ENCODE measurements around the gene GRIK2. TPM values are rescaled to one million over a fixed set of nuclear protein-coding genes. Genes with fewer than 3 reads are reported as not detected.
"Not testable (repeated sequence)": the region's sequence is repeated elsewhere in the genome, so short reads cannot be mapped to it uniquely, and the experiment has no call there.

GRIK2 gene
- polyA plus RNA-seq, 1 donor, result 3.3 TPM

DNA sequence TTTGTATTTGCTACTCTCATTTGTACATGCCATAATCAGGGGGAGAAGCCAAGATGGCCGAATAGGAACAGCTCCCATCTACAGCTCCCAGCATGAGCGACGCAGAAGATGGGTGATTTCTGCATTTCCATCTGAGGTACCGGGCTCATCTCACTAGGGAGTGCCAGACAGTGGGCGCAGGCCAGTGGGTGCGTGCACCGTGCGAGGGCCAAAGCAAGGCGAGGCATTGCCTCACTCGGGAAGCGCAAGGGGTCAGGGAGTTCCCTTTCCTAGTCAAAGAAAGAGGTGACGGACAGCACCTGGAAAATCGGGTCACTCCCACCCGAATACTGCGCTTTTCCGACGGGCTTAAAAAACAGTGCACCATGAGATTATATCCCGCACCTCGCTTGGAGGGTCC is 694.7 kb downstream of the GRIK2 start:
- WGBS (ENCODE audit: insufficient coverage, low lambda C conversion rate), result no CpG with 5 or more reads among the region's 19 CpGs
- H3K4me1 ChIP-seq (ENCODE audit: control insufficient read depth, insufficient read depth, low read length); H3K4me3 ChIP-seq (ENCODE audit: low read length); H3K9me3 ChIP-seq (ENCODE audit: control insufficient read depth, low read depth, low read length); DNase-seq; H3K36me3 ChIP-seq (ENCODE audit: control insufficient read depth, insufficient read depth, low read length); H3K27me3 ChIP-seq (ENCODE audit: control insufficient read depth, insufficient read depth, low read length); H3K27ac ChIP-seq (ENCODE audit: low read length): not testable (repeated sequence)

DNA sequence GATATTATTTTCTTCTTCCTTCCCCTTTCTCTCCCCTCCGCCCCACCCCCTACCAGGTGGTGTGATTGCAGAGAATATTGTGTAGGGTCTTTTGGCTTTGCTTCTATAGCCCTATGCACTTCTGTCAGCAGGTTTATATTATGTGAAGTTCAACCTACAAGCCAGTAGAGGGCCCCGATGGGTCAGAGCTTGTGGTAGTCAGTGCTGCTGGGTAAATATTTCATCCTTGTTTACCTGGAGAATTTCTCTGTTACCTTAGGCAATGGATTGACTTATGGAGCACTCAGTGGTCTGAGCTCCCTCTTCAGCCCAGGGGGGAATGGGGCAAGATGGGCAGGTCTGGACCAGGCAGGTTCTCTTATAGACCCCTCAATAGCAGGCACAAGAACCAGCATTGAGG is 720.9 kb downstream of the GRIK2 start:
- no peaks in the 10 kb centered on the region for H3K9me3 ChIP-seq (ENCODE audit: control insufficient read depth, low read depth, low read length)
- no peaks in the 10 kb centered on the region for H3K27me3 ChIP-seq (ENCODE audit: control insufficient read depth, insufficient read depth, low read length)
- H3K27ac ChIP-seq (ENCODE audit: low read length), result no peak overlapping the region
- H3K4me1 ChIP-seq (ENCODE audit: control insufficient read depth, insufficient read depth, low read length), result no peaks in the 10 kb centered on the region
- no CpG with 5 or more reads among the region's 2 CpGs for WGBS (ENCODE audit: insufficient coverage, low lambda C conversion rate)
- no peak overlapping the region for H3K4me3 ChIP-seq (ENCODE audit: low read length)
- no peak for DNase-seq
- no peaks in the 10 kb centered on the region for H3K36me3 ChIP-seq (ENCODE audit: control insufficient read depth, insufficient read depth, low read length)

DNA sequence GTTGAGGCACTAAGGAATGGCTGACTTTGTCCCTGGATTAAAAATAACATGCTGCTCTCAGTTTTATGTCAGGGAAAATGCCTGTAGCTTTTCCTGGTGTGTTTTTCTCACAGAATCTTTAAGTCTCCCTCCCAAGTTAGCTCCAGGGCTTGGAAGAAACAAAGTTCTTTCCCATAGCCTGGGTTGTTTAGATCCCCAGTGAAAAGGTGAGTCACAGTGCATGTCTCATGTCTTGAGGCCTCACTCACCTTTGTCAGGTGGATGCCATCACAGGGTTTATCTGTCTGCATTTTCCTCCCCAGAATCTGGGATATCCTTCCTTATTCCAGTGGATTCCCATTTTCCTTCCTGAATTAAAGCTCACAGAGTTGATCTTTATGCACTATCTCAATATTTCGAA is 722.4 kb downstream of the GRIK2 start:
- H3K4me3 ChIP-seq (ENCODE audit: low read length), result no peak overlapping the region
- no peak overlapping the region for H3K27ac ChIP-seq (ENCODE audit: low read length)
- DNase-seq, result no peak
- no peaks in the 10 kb centered on the region for H3K36me3 ChIP-seq (ENCODE audit: control insufficient read depth, insufficient read depth, low read length)
- 63% methylated on average over 1 of the region's 1 CpG for WGBS (ENCODE audit: insufficient coverage, low lambda C conversion rate)
- no peaks in the 10 kb centered on the region for H3K4me1 ChIP-seq (ENCODE audit: control insufficient read depth, insufficient read depth, low read length)
- H3K9me3 ChIP-seq (ENCODE audit: control insufficient read depth, low read depth, low read length), result no peaks in the 10 kb centered on the region
- H3K27me3 ChIP-seq (ENCODE audit: control insufficient read depth, insufficient read depth, low read length), result no peaks in the 10 kb centered on the region

DNA sequence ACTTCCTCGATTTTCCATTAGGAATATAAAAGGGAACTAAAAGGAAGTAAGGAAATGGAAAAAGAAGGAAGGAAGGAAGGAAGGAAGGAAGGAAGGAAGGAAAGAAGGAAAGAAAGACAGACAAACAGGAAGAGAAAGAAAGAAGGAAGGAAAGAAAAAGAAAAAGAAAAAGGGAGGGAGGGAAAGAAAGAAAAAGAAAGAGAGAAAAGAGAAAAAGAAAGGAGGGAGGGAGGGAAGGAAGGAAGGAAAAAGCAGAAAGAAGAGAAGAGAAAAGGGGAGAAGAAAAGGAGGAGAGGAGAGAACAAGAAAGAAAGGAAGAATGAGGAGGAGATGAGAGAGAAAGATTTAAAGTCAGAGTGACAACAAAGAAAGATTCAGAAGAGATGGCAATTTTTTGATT is 724.5 kb downstream of the GRIK2 start:
- H3K27me3 ChIP-seq (ENCODE audit: control insufficient read depth, insufficient read depth, low read length), result no peaks in the 10 kb centered on the region
- DNase-seq, result no peak
- H3K27ac ChIP-seq (ENCODE audit: low read length), result no peak overlapping the region
- no peak overlapping the region for H3K4me3 ChIP-seq (ENCODE audit: low read length)
- H3K4me1 ChIP-seq (ENCODE audit: control insufficient read depth, insufficient read depth, low read length), result no peaks in the 10 kb centered on the region
- H3K9me3 ChIP-seq (ENCODE audit: control insufficient read depth, low read depth, low read length), result no peaks in the 10 kb centered on the region
- H3K36me3 ChIP-seq (ENCODE audit: control insufficient read depth, insufficient read depth, low read length), result no peaks in the 10 kb centered on the region
- WGBS (ENCODE audit: insufficient coverage, low lambda C conversion rate), result 93% methylated on average over 1 of the region's 1 CpG
